Activated CD4-positive, alpha-beta memory T cell treated with anti-CD3 and anti-CD28 coated beads, Interleukin-2, amount 10 ng/mL, durations not matched to agents 7 days and 5 days (primary cell): ENCODE data around the gene PBX1. TPM values are rescaled to one million over a fixed set of nuclear protein-coding genes. Genes with fewer than 3 reads are reported as not detected.

Experiments used
- CTCF ChIA-PET: fragments of 350-600 bp; sonication (Branson Sonifier 250); formaldehyde crosslinking; loops from one replicate; lab custom pipeline; 2021; ENCODE audit warnings: antibody characterized with exemption, inconsistent platforms; lab: Charles Lee
- POLR2A ChIA-PET: fragments of 350-600 bp; sonication (Branson Sonifier 250); formaldehyde crosslinking; loops from one replicate; lab custom pipeline; 2021; ENCODE audit warnings: antibody characterized with exemption; lab: Charles Lee
- DNase-seq: peaks from one replicate; pipeline ENCODE4 v3.0.0-alpha.2; 2020
- H3K27ac Mint-ChIP-seq: one replicate; pipeline ENCODE4 v1.8.0; 2021; ENCODE audit warnings: mild to moderate bottlenecking, mixed read lengths
- H3K27me3 Mint-ChIP-seq: one replicate; pipeline ENCODE4 v1.8.0; 2021; ENCODE audit warnings: mixed read lengths
- H3K36me3 Mint-ChIP-seq: one replicate; pipeline ENCODE4 v1.8.0; 2021; ENCODE audit warnings: low read depth, mixed read lengths
- H3K4me1 Mint-ChIP-seq: one replicate; pipeline ENCODE4 v1.8.0; 2021; ENCODE audit warnings: mixed read lengths
- H3K4me3 Mint-ChIP-seq: one replicate; pipeline ENCODE4 v1.8.0; 2021; ENCODE audit warnings: mild to moderate bottlenecking, mixed read lengths
- H3K9me3 Mint-ChIP-seq: one replicate; pipeline ENCODE4 v1.8.0; 2021; ENCODE audit warnings: mixed read lengths
- total RNA-seq, 2 experiments: library from RNA; stranded (reverse); gene quantifications; one replicate each; pipeline ENCODE4 v1.2.3, GENCODE V29; 2021

PBX1 gene
- total RNA-seq, 2 experiments from 2014 or later: 0.18 to 0.23 TPM

GRCh38 chr1:164637461-164638375 is 78.7 kb downstream of the PBX1 start:
- Mint-ChIP-seq H3K27me3 (no peaks in the 10 kb centered on the region), H3K4me3 (no peak overlapping the region), H3K27ac (no peak overlapping the region), H3K36me3 (no peaks in the 10 kb centered on the region), H3K4me1 (no peaks in the 10 kb centered on the region), H3K9me3 (peaks cover 2% of the 10 kb centered on the region)
- CTCF ChIA-PET: no interaction called here
- POLR2A ChIA-PET: no interaction called here
- DNase-seq: no peak

GRCh38 chr1:164638492-164639202 is 79.7 kb downstream of the PBX1 start:
- ChIA-PET CTCF (no interaction called here), POLR2A (no interaction called here)
- no peak overlapping the region for H3K4me3 Mint-ChIP-seq
- H3K27ac Mint-ChIP-seq: no peak overlapping the region
- DNase-seq: no peak
- H3K9me3 Mint-ChIP-seq: peaks cover 4% of the 10 kb centered on the region
- no peaks in the 10 kb centered on the region for H3K36me3 Mint-ChIP-seq
- no peaks in the 10 kb centered on the region for H3K27me3 Mint-ChIP-seq
- no peaks in the 10 kb centered on the region for H3K4me1 Mint-ChIP-seq

- Mint-ChIP-seq H3K9me3 (peaks cover 2% of the 10 kb centered on the region), H3K36me3 (no peaks in the 10 kb centered on the region), H3K27me3 (no peaks in the 10 kb centered on the region), H3K4me3 (no peak overlapping the region), H3K4me1 (no peaks in the 10 kb centered on the region), H3K27ac (no peak overlapping the region)
- POLR2A ChIA-PET: no interaction called here
- CTCF ChIA-PET: interaction anchor here (0.7 kb wide), 1 partner anchor 200 kb away, joined by 4 read pairs; no protein-coding TSS in a partner anchor
- DNase-seq: no peak
Measured at GRCh38 chr1:164640686-164641352, 81.8 kb downstream of the PBX1 start.

- Mint-ChIP-seq H3K4me1 (no peaks in the 10 kb centered on the region), H3K36me3 (no peaks in the 10 kb centered on the region), H3K4me3 (no peak overlapping the region), H3K27me3 (no peaks in the 10 kb centered on the region), H3K27ac (no peak overlapping the region), H3K9me3 (peaks cover 2% of the 10 kb centered on the region)
- ChIA-PET POLR2A (no interaction called here), CTCF (no interaction called here)
- DNase-seq: no peak
Measured at GRCh38 chr1:164641353-164641730, 82.4 kb downstream of the PBX1 start.

- POLR2A ChIA-PET: no interaction called here
- H3K27ac Mint-ChIP-seq: no peak overlapping the region
- H3K4me3 Mint-ChIP-seq: no peak overlapping the region
- no peaks in the 10 kb centered on the region for H3K36me3 Mint-ChIP-seq
- no peaks in the 10 kb centered on the region for H3K27me3 Mint-ChIP-seq
- peaks cover 2% of the 10 kb centered on the region for H3K9me3 Mint-ChIP-seq
- CTCF ChIA-PET: no interaction called here
- DNase-seq: no peak
- H3K4me1 Mint-ChIP-seq: no peaks in the 10 kb centered on the region
Measured at GRCh38 chr1:164643018-164643417, 84.0 kb downstream of the PBX1 start.

- no peak overlapping the region for H3K27ac Mint-ChIP-seq
- ChIA-PET POLR2A (no interaction called here), CTCF (no interaction called here)
- no peaks in the 10 kb centered on the region for H3K36me3 Mint-ChIP-seq
- DNase-seq: no peak
- H3K4me1 Mint-ChIP-seq: no peaks in the 10 kb centered on the region
- no peak overlapping the region for H3K4me3 Mint-ChIP-seq
- H3K9me3 Mint-ChIP-seq: peaks cover 2% of the 10 kb centered on the region
- no peaks in the 10 kb centered on the region for H3K27me3 Mint-ChIP-seq
Measured at GRCh38 chr1:164644268-164644667, 85.3 kb downstream of the PBX1 start.

- H3K27me3 Mint-ChIP-seq: no peaks in the 10 kb centered on the region
- H3K4me1 Mint-ChIP-seq: no peaks in the 10 kb centered on the region
- H3K4me3 Mint-ChIP-seq: no peak overlapping the region
- no peak overlapping the region for H3K27ac Mint-ChIP-seq
- ChIA-PET POLR2A (no interaction called here), CTCF (no interaction called here)
- H3K36me3 Mint-ChIP-seq: no peaks in the 10 kb centered on the region
- DNase-seq: no peak
- peaks cover 2% of the 10 kb centered on the region for H3K9me3 Mint-ChIP-seq
Measured at GRCh38 chr1:164644774-164645644, 86.0 kb downstream of the PBX1 start.

- no peaks in the 10 kb centered on the region for H3K36me3 Mint-ChIP-seq
- H3K4me3 Mint-ChIP-seq: no peak overlapping the region
- ChIA-PET CTCF (no interaction called here), POLR2A (no interaction called here)
- peaks cover 2% of the 10 kb centered on the region for H3K9me3 Mint-ChIP-seq
- no peak for DNase-seq
- no peaks in the 10 kb centered on the region for H3K27me3 Mint-ChIP-seq
- H3K4me1 Mint-ChIP-seq: no peaks in the 10 kb centered on the region
- H3K27ac Mint-ChIP-seq: no peak overlapping the region
Measured at GRCh38 chr1:164645921-164646320, 86.9 kb downstream of the PBX1 start.

- H3K36me3 Mint-ChIP-seq: no peaks in the 10 kb centered on the region
- ChIA-PET POLR2A (no interaction called here), CTCF (no interaction called here)
- H3K4me1 Mint-ChIP-seq: peaks cover 1% of the 10 kb centered on the region
- no peak for DNase-seq
- H3K27ac Mint-ChIP-seq: no peak overlapping the region
- H3K27me3 Mint-ChIP-seq: no peaks in the 10 kb centered on the region
- H3K4me3 Mint-ChIP-seq: no peak overlapping the region
- peaks cover 2% of the 10 kb centered on the region for H3K9me3 Mint-ChIP-seq
Measured at GRCh38 chr1:164647211-164647610, 88.2 kb downstream of the PBX1 start.

GRCh38 chr1:164648636-164649035 is 89.7 kb downstream of the PBX1 start:
- POLR2A ChIA-PET: no interaction called here
- Mint-ChIP-seq H3K9me3 (no peaks in the 10 kb centered on the region), H3K27ac (no peak overlapping the region), H3K4me3 (no peak overlapping the region), H3K27me3 (no peaks in the 10 kb centered on the region), H3K4me1 (peaks cover 1% of the 10 kb centered on the region), H3K36me3 (no peaks in the 10 kb centered on the region)
- no peak for DNase-seq
- CTCF ChIA-PET: no interaction called here

GRCh38 chr1:164649146-164649545 is 90.2 kb downstream of the PBX1 start:
- Mint-ChIP-seq H3K9me3 (no peaks in the 10 kb centered on the region), H3K27ac (no peak overlapping the region), H3K36me3 (no peaks in the 10 kb centered on the region), H3K4me1 (peaks cover 1% of the 10 kb centered on the region), H3K4me3 (no peak overlapping the region), H3K27me3 (no peaks in the 10 kb centered on the region)
- no peak for DNase-seq
- ChIA-PET CTCF (no interaction called here), POLR2A (no interaction called here)

- Mint-ChIP-seq H3K27ac (no peak overlapping the region), H3K36me3 (no peaks in the 10 kb centered on the region), H3K4me3 (no peak overlapping the region), H3K9me3 (no peaks in the 10 kb centered on the region), H3K4me1 (peaks cover 1% of the 10 kb centered on the region), H3K27me3 (no peaks in the 10 kb centered on the region)
- ChIA-PET POLR2A (no interaction called here), CTCF (no interaction called here)
- no peak for DNase-seq
Measured at GRCh38 chr1:164650531-164650930, 91.5 kb downstream of the PBX1 start.
